ENCODE results near the gene BCL11A.

DNA sequence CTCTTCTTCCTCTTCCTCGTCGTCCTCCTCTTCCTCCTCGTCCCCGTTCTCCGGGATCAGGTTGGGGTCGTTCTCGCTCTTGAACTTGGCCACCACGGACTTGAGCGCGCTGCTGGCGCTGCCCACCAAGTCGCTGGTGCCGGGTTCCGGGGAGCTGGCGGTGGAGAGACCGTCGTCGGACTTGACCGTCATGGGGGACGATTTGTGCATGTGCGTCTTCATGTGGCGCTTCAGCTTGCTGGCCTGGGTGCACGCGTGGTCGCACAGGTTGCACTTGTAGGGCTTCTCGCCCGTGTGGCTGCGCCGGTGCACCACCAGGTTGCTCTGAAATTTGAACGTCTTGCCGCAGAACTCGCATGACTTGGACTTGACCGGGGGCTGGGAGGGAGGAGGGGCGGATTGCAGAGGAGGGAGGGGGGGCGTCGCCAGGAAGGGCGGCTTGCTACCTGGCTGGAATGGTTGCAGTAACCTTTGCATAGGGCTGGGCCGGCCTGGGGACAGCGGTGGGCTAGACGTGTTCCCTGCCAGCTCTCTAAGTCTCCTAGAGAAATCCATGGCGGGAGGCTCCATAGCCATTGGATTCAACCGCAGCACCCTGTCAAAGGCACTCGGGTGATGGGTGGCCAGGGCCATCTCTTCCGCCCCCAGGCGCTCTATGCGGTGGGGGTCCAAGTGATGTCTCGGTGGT is 91.9 kb downstream of the BCL11A start:
- TF ChIP-seq CTCF (IDR thresholded peaks at IDR 0.05; ENCODE audit: insufficient read depth, low read depth, low read length) (no peak), EZH2 (IDR thresholded peaks at IDR 0.05; ENCODE audit: insufficient read depth, low read length) (no peak)
